Prostate gland (tissue), 2 donors: ENCODE results near the gene DDX41. TPM values are rescaled to one million over a fixed set of nuclear protein-coding genes. Genes with fewer than 3 reads are reported as not detected.
A peak's percentile ranks its signal among the peaks of the same experiment; 100 is the strongest.

ENCODE experiments used
- DNase-seq: peaks from one replicate; pipeline ENCODE4 v3.0.0-alpha.2; 2019; ENCODE audit warnings: low spot score
- H3K27ac ChIP-seq, 2 donors: fragments of 200-600 bp; sonication (generic); 2 replicates each; pipeline ENCODE4 v1.5.1; 2017 to 2019
- H3K27me3 ChIP-seq: fragments of 200-600 bp; sonication (generic); replicated peaks from 2 replicates; pipeline ENCODE4 v1.5.1; 2019; ENCODE audit not compliant: insufficient read depth
- H3K36me3 ChIP-seq, 2 donors: fragments of 200-600 bp; sonication (generic); 1 replicate in 1 of 2; 2 replicates in 1 of 2; pipeline versions ENCODE4 v1.5.1 to v1.8.1; 2017 to 2019
- H3K4me1 ChIP-seq: fragments of 200-600 bp; sonication (generic); replicated peaks from 2 replicates; pipeline ENCODE4 v1.5.1; 2019
- H3K4me3 ChIP-seq, 2 donors: fragments of 200-600 bp; sonication (generic); 2 replicates each; pipeline ENCODE4 v1.5.1; 2017 to 2019
- H3K9me3 ChIP-seq: fragments of 200-600 bp; sonication (generic); 2 replicates; pipeline ENCODE4 v1.5.1; 2017
- POLR2A ChIP-seq: fragments of 450-650 bp; IDR thresholded peaks from one replicate; pipeline ENCODE4 v1.6.1; 2016; ENCODE audit warnings: antibody characterized with exemption, mild to moderate bottlenecking
- POLR2AphosphoS5 ChIP-seq: sonication (generic); formaldehyde crosslinking; IDR thresholded peaks from one replicate; pipeline ENCODE4 v1.6.1; 2017; ENCODE audit warnings: antibody characterized with exemption
- WGBS: methylation state at CpG from one replicate; pipeline ENCODE4 v1.1.5; 2018; 5-methylcytosine and 5-hydroxymethylcytosine counted together
- intact Hi-C: fragments of 100-400 bp; cut with DNase I; formaldehyde crosslinking; loops from one replicate; pipeline ENCODE4 v1.14.2; 2022
- total RNA-seq, 2 donors: library from RNA; depleted of rRNA; stranded (reverse); fragments of >200 nt; gene quantifications; one replicate each; pipeline ENCODE4 v1.1.0, GENCODE V29; 2016
- TF ChIP-seq, protein P1 (sequence below), 4 experiments: fragments of 200-600 bp in 2 of 4; fragments of 450-650 bp in 2 of 4; sonication (generic) in 2 of 4; IDR thresholded peaks; 1 replicate in 3 of 4; 2 replicates in 1 of 4; pipeline ENCODE4 v1.5.1; 2016 to 2019; ENCODE audit warnings: antibody characterized with exemption in 4 of 4, mild to moderate bottlenecking in 2 of 4, moderate library complexity in 2 of 4

The DDX41 gene
- total RNA-seq, 2 donors from 2014 or later, result 126 to 139 TPM

DNA sequence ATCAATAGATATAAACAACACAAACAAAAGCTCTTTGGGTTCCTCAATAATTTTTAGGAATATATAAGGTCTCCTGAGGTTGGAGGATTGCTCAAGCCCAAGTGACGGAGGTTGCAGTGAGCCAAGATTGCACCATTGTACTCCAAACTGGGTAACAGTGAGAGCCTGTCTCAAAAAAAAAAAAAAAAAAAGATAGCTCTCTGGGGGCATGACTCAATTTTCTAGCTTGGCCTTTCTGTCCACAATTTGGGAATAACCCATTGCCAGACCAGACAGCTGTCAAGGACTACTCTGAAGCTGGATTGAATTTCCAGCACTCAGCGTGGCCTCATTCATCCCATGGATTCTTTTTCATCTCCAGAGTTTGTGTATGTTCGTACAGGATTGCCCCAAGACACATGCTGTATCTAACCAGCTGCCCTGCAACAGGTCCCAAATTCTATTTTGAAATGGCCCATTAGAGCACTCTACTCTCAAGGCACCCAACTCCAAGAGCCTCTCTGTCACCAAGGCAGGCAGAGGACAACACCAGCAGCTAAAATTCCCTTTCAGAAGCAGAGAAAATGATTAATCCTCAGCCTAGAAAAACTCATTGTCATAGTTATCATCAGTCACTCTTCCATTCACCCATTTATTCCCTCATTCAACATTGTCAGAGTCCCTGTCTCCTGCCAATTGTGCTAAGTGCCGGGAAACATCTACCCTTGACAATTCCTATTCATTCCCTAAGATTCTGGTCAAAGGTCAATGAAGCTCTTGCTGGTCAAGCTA lies 28.9 kb upstream of the DDX41 start:
- WGBS, result 72% methylated on average over 4 of the region's 4 CpGs
- TF ChIP-seq POLR2AphosphoS5, result no peak
- TF ChIP-seq, protein P1, sequence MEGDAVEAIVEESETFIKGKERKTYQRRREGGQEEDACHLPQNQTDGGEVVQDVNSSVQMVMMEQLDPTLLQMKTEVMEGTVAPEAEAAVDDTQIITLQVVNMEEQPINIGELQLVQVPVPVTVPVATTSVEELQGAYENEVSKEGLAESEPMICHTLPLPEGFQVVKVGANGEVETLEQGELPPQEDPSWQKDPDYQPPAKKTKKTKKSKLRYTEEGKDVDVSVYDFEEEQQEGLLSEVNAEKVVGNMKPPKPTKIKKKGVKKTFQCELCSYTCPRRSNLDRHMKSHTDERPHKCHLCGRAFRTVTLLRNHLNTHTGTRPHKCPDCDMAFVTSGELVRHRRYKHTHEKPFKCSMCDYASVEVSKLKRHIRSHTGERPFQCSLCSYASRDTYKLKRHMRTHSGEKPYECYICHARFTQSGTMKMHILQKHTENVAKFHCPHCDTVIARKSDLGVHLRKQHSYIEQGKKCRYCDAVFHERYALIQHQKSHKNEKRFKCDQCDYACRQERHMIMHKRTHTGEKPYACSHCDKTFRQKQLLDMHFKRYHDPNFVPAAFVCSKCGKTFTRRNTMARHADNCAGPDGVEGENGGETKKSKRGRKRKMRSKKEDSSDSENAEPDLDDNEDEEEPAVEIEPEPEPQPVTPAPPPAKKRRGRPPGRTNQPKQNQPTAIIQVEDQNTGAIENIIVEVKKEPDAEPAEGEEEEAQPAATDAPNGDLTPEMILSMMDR (IDR thresholded peaks at IDR 0.05), result no peak
- TF ChIP-seq POLR2A, result no peak
- Histone ChIP-seq H3K27ac (peak overlapping the region; percentile 55 to 59), H3K27me3 (no peaks in the 10 kb centered on the region), H3K4me3 (no peak overlapping the region), H3K36me3 (no peaks in the 10 kb centered on the region), H3K4me1 (peaks cover 10% of the 10 kb centered on the region), H3K9me3 (no peaks in the 10 kb centered on the region)
- intact Hi-C loops, result no loop called here
- no peak for DNase-seq

DNA sequence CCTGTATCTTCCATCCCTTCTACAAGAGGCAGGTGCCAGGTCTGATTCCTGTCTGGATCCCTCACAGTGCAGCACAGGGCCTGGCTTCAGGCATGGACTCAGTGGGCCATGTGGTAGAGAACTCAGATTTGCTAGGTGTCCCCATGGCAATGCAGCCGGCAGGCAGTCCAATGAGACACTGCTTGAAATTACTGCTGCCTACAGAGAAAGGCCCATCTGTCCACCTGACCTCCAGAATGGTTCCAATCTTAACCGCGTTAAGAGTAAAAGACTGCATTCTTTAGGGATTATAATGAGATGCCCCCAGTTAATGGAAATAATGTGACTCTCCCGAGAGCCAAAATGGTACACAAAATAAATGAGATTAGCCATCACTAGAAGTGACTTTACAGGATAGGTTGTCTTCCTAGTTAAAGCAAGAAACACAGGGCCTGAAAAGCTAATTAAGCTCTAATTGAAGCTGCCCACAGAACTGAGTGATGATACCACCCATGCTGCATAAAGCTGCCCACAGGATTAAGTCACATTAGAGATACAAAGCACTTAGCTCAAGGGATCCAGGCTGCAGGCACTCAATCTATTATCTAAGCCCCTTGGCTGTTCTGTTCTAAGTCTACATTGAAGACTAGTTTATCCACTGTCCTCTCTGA lies 26.2 kb upstream of the DDX41 start:
- H3K36me3 ChIP-seq, result no peaks in the 10 kb centered on the region
- intact Hi-C loops, result no loop called here
- 89% methylated on average over 4 of the region's 4 CpGs for WGBS
- no peak for TF ChIP-seq POLR2A
- peaks cover 12% of the 10 kb centered on the region for H3K4me1 ChIP-seq
- no peak overlapping the region for H3K27ac ChIP-seq
- no peak for DNase-seq
- no peaks in the 10 kb centered on the region for H3K27me3 ChIP-seq
- no peak overlapping the region for H3K4me3 ChIP-seq
- H3K9me3 ChIP-seq, result no peaks in the 10 kb centered on the region

DNA sequence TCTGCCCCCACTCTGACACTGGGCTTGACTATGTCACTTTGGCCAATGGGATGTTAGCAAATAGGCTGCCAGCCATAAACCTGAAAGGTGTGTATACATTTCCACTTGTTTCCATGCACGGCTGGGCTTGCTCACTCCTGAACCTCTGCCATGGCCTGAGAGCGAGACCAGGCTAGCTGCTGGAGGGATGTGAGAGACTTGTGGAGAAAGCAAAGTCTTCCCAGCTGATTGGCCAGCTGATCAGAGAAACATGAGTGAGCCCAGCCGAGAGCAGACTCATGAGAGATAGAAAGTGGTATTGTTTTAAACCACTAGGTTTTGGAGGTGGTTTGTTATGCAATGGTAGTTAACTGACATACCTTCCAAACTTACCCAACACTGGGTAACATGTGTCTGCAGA lies 23.7 kb upstream of the DDX41 start:
- intact Hi-C loops, result no loop called here
- peaks cover 24% of the 10 kb centered on the region for H3K4me1 ChIP-seq
- H3K36me3 ChIP-seq, result no peaks in the 10 kb centered on the region
- TF ChIP-seq, protein P1 (IDR thresholded peaks at IDR 0.05), result no peak
- peak; percentile 84 for TF ChIP-seq POLR2AphosphoS5
- no peak for TF ChIP-seq POLR2A
- peak overlapping the region; percentile 38 to 84 for H3K27ac ChIP-seq
- DNase-seq, result peak; percentile 82
- no peaks in the 10 kb centered on the region for H3K9me3 ChIP-seq
- 25% methylated on average over 3 of the region's 3 CpGs for WGBS
- no peak overlapping the region for H3K4me3 ChIP-seq
- H3K27me3 ChIP-seq, result no peaks in the 10 kb centered on the region

DNA sequence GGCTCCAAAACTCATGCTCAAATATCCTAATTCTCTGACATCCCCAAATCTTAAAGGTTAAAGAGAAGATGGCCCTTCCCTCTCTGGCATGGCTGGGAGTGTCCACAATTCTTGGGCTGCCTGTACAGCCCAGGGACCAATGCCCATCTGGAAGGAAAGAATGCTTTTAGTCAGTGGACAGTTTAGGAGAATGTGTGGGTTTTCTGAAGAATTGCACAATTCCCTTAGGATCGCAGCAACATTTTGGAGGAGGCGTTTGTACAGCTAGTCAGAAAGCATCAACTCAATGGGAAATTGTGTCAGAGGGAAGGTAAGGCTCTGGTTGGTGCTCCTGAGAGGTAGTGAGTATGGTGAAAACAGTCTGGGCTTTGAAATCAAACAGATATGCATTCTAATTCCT lies 22.6 kb upstream of the DDX41 start:
- WGBS, result 78% methylated on average over 2 of the region's 2 CpGs
- Histone ChIP-seq H3K27ac (peak overlapping the region; percentile 76 to 84), H3K36me3 (no peaks in the 10 kb centered on the region), H3K27me3 (no peaks in the 10 kb centered on the region), H3K4me3 (no peak overlapping the region), H3K4me1 (peaks cover 24% of the 10 kb centered on the region), H3K9me3 (no peaks in the 10 kb centered on the region)
- TF ChIP-seq POLR2A, result no peak
- intact Hi-C loops, result loop anchor here (5.0 kb wide), 1 partner anchor 53 kb away; the partner anchor contains the start of gene TMED9
- DNase-seq, result no peak

DNA sequence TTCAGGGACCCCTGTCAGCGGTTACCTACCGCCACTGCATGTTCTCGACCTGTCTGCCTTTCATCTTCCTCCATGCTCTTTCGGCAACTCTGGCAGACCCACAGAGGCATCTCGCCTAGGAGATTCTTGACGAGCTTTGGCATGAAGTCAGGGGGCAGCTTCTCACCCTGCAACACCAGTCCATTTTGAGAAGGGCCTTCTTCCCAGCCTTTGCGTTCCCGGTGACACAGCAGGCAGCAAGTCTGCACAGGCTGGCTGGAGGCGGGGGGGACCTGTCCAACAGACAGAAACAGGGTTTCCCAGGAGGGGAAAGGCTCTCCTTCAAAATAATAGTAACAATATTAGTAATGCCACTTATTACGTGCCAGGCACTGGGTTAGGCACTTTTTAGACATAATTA lies 22.1 kb upstream of the DDX41 start:
- no peak for DNase-seq
- peak overlapping the region; percentile 76 to 84 for H3K27ac ChIP-seq
- peaks cover 24% of the 10 kb centered on the region for H3K4me1 ChIP-seq
- TF ChIP-seq POLR2A, result no peak
- no peak for TF ChIP-seq POLR2AphosphoS5
- TF ChIP-seq, protein P1 (IDR thresholded peaks at IDR 0.05), result no peak
- H3K4me3 ChIP-seq, result no peak overlapping the region
- intact Hi-C loops, result loop anchor here (1.0 to 5.0 kb wide), 2 partner anchors 15 to 53 kb away; partner anchors contain the start of genes FAM193B and TMED9
- 39% methylated on average over 10 of the region's 10 CpGs for WGBS
- H3K27me3 ChIP-seq, result no peaks in the 10 kb centered on the region
- no peaks in the 10 kb centered on the region for H3K9me3 ChIP-seq
- H3K36me3 ChIP-seq, result no peaks in the 10 kb centered on the region
